SIG-M5 (cell line): ENCODE results near the gene LBHD2.

ENCODE experiments used
- DNase-seq: peaks from one replicate; lab custom pipeline; 2025; lab: John Stamatoyannopoulos, UW

LBHD2 gene

GRCh38 chr14:103132381-103133209, 48.6 kb downstream of the LBHD2 start:
- no peak for DNase-seq

DNA sequence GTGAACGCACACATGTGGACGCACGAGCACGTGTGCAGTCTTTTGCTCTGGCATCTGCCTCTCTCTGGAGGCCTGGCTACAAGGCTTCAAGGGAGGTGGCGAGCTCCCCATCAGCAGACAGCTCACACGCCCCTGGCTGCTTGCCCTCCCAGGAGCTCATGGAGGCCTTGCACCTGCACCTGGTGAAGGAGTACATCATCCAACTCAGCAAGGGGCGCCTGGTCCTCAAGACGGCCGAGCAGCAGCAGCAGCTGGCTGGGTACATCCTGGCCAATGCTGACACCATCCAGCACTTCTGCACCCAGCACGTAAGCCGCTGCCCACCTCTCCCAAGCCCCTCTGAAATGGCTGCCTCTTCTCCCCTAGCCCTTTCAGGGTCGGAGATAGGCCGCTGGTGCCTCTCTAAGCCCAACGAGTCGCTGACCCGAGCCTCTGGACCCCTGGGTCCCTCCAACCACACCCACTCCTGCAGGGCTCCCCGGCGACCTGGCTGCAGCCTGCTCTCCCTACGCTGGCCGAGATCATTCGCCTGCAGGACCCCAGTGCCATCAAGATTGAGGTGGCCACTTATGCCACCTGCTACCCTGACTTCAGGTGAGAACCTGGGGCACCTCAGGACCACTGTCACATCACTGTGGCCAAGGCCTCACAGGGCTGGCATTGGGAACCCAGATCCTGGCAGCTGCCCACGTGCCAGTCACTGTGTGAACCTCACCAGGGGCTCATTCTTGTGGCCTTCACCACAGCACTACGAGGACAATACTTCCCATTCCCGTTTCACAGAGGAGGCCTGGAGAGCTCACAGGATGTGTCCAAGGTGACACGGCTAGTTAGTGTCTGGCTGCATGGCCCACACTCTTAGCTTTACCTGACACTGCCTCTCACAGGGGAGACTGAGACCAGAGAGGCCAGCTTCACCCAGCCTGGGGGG, 49.5 kb downstream of the LBHD2 start:
- no peak for DNase-seq

DNA sequence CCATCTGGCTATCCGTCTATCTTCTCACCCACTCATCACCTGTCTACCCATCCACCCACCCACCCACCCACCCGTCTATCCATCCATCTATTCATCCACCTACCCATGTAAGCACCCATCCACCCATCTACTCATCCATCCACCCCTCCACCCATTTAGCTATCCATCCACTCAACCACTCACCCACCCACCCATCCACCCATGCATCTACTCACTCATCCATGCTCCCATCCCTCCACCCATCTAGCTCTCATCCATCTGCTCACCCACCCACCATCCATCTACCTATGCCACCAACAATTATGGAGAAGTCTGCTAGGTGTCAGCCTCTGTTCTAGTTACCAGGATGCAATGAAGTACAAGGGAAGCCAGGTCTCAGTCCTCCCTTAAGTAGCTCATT, 50.4 kb downstream of the LBHD2 start:
- DNase-seq, result no peak

DNA sequence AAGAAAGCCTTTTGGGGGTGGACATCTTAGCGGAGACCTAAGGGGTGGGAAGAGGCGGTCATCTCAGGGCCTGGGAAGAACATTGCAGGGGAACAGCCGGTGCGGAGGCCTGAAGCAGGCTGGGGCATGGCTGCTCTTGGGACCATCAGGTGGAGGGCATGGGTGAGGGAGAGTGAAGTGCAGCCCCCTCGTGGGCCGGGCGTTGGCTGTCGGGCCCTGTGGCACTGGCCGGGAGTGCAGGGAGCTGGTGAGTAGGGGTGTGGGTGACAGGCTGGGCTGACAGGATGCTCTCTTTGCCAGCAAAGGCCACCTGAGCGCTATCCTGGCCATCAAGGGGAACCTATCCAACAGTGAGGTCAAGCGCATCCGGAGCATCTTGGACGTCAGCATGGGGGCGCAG, 50.9 kb downstream of the LBHD2 start:
- no peak for DNase-seq

DNA sequence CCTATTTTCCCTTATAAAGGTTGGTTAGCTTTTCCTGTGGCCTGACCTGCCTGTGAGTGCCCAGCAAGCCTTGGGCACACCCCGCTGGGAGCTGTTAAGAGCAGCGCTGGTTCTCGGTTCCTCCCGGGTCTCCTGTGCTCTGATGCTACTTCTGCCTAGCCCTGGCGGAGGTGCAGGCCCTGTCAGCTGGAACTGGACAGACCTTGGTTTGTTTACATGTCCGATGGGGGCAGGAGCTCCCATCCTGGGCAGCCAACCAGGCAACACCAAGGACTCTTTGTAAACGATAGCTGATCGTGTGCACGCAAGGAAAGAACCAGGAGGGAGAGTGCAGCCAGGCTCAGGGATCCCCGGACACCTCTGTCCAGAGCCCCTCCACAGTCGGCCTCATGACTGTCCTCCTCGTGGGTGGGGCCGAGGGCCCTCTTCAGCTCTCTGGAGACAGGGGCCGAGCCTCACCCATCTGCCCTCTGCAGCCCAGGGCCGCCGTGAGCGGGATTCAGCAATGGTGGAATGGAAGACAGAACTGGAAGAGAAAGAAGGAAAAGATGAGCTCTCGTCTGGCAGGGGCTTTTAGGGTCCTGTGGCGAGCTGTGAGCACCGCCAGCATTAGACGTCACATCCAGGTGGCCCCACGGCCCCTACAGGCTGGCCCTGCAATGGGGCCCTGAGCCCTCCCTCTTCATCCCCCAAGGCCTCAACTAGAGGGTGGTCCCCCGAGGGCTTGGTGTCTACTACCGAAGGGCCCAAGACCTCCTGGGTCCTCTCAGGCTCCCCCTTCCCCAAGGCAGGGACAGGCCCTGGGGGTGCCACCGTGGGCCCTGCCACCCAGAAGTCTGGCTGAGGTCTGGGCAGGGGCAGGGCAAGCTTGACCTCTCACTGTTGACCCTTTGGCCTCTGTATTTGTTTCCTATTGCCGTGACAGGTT, 51.6 kb downstream of the LBHD2 start:
- no peak for DNase-seq

- no peak for DNase-seq
These were observed 52.6 kb downstream of the LBHD2 start for GRCh38 chr14:103136388-103137271.

DNA sequence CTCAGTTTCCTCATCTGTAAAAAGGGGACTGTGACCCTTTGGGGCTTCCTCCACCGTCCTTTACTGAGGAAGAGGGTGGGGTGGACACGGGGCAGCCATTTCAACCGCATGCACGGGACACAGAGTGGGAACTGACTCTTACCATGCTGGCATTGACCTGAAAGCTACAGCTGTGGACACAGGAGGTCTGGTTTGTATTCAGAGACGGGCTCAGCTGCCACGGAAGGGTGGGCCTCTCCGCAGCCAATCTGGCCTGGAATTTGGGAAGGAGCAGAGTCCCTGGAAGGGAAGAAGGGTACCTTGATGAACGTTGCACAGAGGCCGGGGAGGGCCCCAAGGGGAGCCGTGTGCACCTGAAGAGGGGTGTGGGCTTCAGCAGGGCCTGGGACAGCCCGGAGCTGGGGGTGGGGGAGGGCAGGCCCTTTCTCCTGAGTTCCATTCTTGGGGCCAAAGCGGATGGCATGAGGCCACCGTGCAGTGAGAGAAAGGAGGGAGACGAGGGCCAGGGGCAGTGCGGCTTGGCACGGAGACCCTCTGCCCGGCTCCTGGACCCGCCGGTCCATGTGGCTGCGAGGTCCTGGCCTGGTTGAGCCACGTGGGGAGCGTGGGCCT, 53.8 kb downstream of the LBHD2 start:
- no peak for DNase-seq

GRCh38 chr14:103138301-103139131, 54.5 kb downstream of the LBHD2 start:
- no peak for DNase-seq

GRCh38 chr14:103139132-103140025, 55.4 kb downstream of the LBHD2 start:
- no peak for DNase-seq
